Prostate gland (tissue), 2 donors: ENCODE data around the gene PRRX1.

Experiments used
- POLR2A ChIP-seq: fragments of 450-650 bp; IDR thresholded peaks from one replicate; pipeline ENCODE4 v1.6.1; 2016; ENCODE audit warnings: antibody characterized with exemption, mild to moderate bottlenecking
- POLR2AphosphoS5 ChIP-seq: sonication (generic); formaldehyde crosslinking; IDR thresholded peaks from one replicate; pipeline ENCODE4 v1.6.1; 2017; ENCODE audit warnings: antibody characterized with exemption
- TF ChIP-seq, protein P1 (sequence below), 4 experiments: fragments of 200-600 bp in 2 of 4; fragments of 450-650 bp in 2 of 4; sonication (generic) in 2 of 4; IDR thresholded peaks; 1 replicate in 3 of 4; 2 replicates in 1 of 4; pipeline ENCODE4 v1.5.1; 2016 to 2019; ENCODE audit warnings: antibody characterized with exemption in 4 of 4, mild to moderate bottlenecking in 2 of 4, moderate library complexity in 2 of 4

DNA sequence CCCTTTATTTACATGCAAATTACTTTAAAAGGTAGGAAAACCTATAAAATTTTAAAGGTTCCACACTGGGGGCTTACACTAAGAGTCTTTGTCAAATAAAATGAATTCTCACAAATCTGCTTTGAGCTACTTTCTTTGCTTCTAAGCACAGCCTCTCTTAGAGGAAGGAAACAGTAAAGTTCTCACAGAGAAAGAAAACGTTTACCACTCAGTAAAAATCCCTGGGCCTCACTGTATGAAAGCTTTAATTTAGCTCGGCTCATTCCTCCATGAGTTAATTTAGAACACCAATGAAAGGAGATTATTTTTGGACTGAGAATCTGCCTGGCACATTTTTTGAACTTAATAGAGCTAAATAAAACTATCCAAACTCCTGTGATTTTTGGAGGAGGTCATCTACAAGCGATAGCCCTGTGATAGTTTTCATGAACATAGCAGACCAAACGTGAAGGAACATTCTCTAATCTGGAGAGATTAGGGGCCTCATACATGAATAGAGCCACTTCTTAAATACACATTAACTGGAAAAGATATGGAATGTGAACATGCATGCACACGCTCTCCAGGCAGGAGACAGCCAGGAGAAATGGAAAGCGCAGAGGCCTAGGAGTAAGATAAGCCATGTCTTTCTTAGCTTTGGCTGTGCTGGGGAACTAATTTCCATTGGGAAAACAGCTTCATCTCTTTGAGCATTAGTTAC lies 32.8 kb downstream of the PRRX1 start:
- TF ChIP-seq, protein P1, sequence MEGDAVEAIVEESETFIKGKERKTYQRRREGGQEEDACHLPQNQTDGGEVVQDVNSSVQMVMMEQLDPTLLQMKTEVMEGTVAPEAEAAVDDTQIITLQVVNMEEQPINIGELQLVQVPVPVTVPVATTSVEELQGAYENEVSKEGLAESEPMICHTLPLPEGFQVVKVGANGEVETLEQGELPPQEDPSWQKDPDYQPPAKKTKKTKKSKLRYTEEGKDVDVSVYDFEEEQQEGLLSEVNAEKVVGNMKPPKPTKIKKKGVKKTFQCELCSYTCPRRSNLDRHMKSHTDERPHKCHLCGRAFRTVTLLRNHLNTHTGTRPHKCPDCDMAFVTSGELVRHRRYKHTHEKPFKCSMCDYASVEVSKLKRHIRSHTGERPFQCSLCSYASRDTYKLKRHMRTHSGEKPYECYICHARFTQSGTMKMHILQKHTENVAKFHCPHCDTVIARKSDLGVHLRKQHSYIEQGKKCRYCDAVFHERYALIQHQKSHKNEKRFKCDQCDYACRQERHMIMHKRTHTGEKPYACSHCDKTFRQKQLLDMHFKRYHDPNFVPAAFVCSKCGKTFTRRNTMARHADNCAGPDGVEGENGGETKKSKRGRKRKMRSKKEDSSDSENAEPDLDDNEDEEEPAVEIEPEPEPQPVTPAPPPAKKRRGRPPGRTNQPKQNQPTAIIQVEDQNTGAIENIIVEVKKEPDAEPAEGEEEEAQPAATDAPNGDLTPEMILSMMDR (IDR thresholded peaks at IDR 0.05) = no peak
- no peak for TF ChIP-seq POLR2AphosphoS5
- no peak for TF ChIP-seq POLR2A
